GM19239 (cell line): ENCODE measurements around the gene LSG1.
"Not testable (repeated sequence)": the region's sequence is repeated elsewhere in the genome, so short reads cannot be mapped to it uniquely, and the experiment has no call there.

ENCODE experiments used
- DNase-seq: peaks from one replicate; pipeline ENCODE4 v3.0.0; 2011; ENCODE audit warnings: low spot score; ENCODE audit not compliant: insufficient read length
- FAIRE-seq: peaks from 2 replicates; lab custom pipeline; 2011; peaks lifted over from hg19 to GRCh38; lab: Jason Lieb, UNC

The LSG1 gene

GRCh38 chr3:194659778-194660177 lies 12.2 kb downstream of the LSG1 start:
- FAIRE-seq (no peak), DNase-seq (no peak)

GRCh38 chr3:194658477-194659242 lies 13.3 kb downstream of the LSG1 start:
- FAIRE-seq (no peak), DNase-seq (no peak)

GRCh38 chr3:194657439-194657838 lies 14.6 kb downstream of the LSG1 start:
- DNase-seq (no peak), FAIRE-seq (no peak)

- DNase-seq, result no peak
- FAIRE-seq, result peak; percentile 68
Measured at GRCh38 chr3:194654443-194654842, 17.5 kb downstream of the LSG1 start.

GRCh38 chr3:194647747-194648146 lies 24.2 kb downstream of the LSG1 start:
- no peak for DNase-seq

GRCh38 chr3:194642769-194643168 lies 29.2 kb downstream of the LSG1 start:
- DNase-seq (no peak), FAIRE-seq (no peak)

More at GRCh38 chr3:194647747-194648146, 24.2 kb downstream of the LSG1 start:
- FAIRE-seq, result no peak

- DNase-seq, result no peak
- no peak for FAIRE-seq
Measured at GRCh38 chr3:194640829-194641228, 31.2 kb downstream of the LSG1 start.

- no peak for DNase-seq
- no peak for FAIRE-seq
Measured at GRCh38 chr3:194638991-194639605, 32.9 kb downstream of the LSG1 start.

- FAIRE-seq (no peak), DNase-seq (no peak)
Measured at GRCh38 chr3:194637541-194638400, 34.2 kb downstream of the LSG1 start.

- DNase-seq (no peak), FAIRE-seq (no peak)
Measured at GRCh38 chr3:194637066-194637465, 34.9 kb downstream of the LSG1 start.

- no peak for FAIRE-seq
- peak; percentile 88 for DNase-seq
Measured at GRCh38 chr3:194633349-194634004, 38.5 kb downstream of the LSG1 start, which contains the start of gene TMEM44. Gene TMEM44, minus strand, starts transcription at chr3:194633419. Its CDS starts 204 bp downstream, at chr3:194633215.

- DNase-seq (peak; percentile 51), FAIRE-seq (no peak)
Measured at GRCh38 chr3:194632809-194633348, 39.1 kb downstream of the LSG1 start.

GRCh38 chr3:194632226-194632808 lies 39.7 kb downstream of the LSG1 start:
- no peak for FAIRE-seq

GRCh38 chr3:194631696-194632095 lies 40.3 kb downstream of the LSG1 start:
- FAIRE-seq (no peak), DNase-seq (no peak)

More at GRCh38 chr3:194632226-194632808, 39.7 kb downstream of the LSG1 start:
- no peak for DNase-seq

GRCh38 chr3:194630681-194631080 lies 41.3 kb downstream of the LSG1 start:
- FAIRE-seq, DNase-seq: not testable (repeated sequence)

- FAIRE-seq, result no peak
- no peak for DNase-seq
Measured at GRCh38 chr3:194624956-194625355, 47.0 kb downstream of the LSG1 start.

GRCh38 chr3:194623449-194624290 lies 48.3 kb downstream of the LSG1 start:
- DNase-seq, result no peak

GRCh38 chr3:194622621-194623340 lies 49.2 kb downstream of the LSG1 start:
- no peak for DNase-seq
- FAIRE-seq, result no peak

More at GRCh38 chr3:194623449-194624290, 48.3 kb downstream of the LSG1 start:
- FAIRE-seq, result no peak
